H1 (cell line): ENCODE measurements around the gene C9orf43. TPM values are rescaled to one million over a fixed set of nuclear protein-coding genes. Genes with fewer than 3 reads are reported as not detected.

Experiments used
- CTCF ChIA-PET: fragments of 300-600 bp; sonication (Branson Sonifier 250); formaldehyde crosslinking; loops from one replicate; lab custom pipeline; 2021; ENCODE audit not compliant: partially characterized antibody; lab: Charles Lee
- POLR2A ChIA-PET: fragments of 300-600 bp; sonication (Branson Sonifier 250); formaldehyde crosslinking; loops from one replicate; lab custom pipeline; 2021; ENCODE audit warnings: inconsistent platforms; ENCODE audit not compliant: partially characterized antibody; lab: Charles Lee
- DNase-seq, 2 experiments: peaks; one replicate each; pipeline versions ENCODE4 v3.0.0 to v3.0.0-alpha.2; 2010 to 2022; ENCODE audit warnings: low spot score in 2 of 2, low read depth in 1 of 2, mixed read lengths in 1 of 2
- FAIRE-seq: peaks from 2 replicates; lab custom pipeline; 2011; peaks lifted over from hg19 to GRCh38; lab: Jason Lieb, UNC
- H2AFZ ChIP-seq: 2 replicates; pipeline ENCODE4 v1.8.1; 2012; ENCODE audit warnings: low read length, inconsistent platforms
- H2AK5ac ChIP-seq: 2 replicates; pipeline ENCODE4 v1.6.1; 2013; ENCODE audit warnings: low read depth, low read length
- H2BK120ac ChIP-seq: replicated peaks from 2 replicates; pipeline ENCODE3; 2013; ENCODE audit warnings: low read depth, low read length, inconsistent platforms
- H2BK12ac ChIP-seq: 2 replicates; pipeline ENCODE4 v1.6.1; 2013; ENCODE audit warnings: low read depth, low read length
- H2BK15ac ChIP-seq: 2 replicates; pipeline ENCODE4 v1.6.1; 2013; ENCODE audit warnings: low read length
- H2BK20ac ChIP-seq: 2 replicates; pipeline ENCODE4 v1.6.1; 2013; ENCODE audit warnings: low read length
- H2BK5ac ChIP-seq: 2 replicates; pipeline ENCODE4 v1.6.1; 2013; ENCODE audit warnings: low read depth, low read length
- H3K14ac ChIP-seq: 2 replicates; pipeline ENCODE4 v1.6.1; 2013; ENCODE audit warnings: inconsistent platforms; ENCODE audit not compliant: insufficient read length
- H3K18ac ChIP-seq: 2 replicates; pipeline ENCODE4 v1.6.1; 2013; ENCODE audit warnings: low read length; ENCODE audit errors: extremely low read depth
- H3K23ac ChIP-seq: 2 replicates; pipeline ENCODE4 v1.6.1; 2013; ENCODE audit warnings: inconsistent platforms; ENCODE audit not compliant: insufficient read length
- H3K23me2 ChIP-seq: 2 replicates; pipeline ENCODE4 v1.6.1; 2013; ENCODE audit warnings: low read depth, low read length
- H3K27ac ChIP-seq: 2 replicates; pipeline ENCODE4 v1.6.1; 2011; ENCODE audit warnings: low read depth, low read length, inconsistent platforms
- H3K27me3 ChIP-seq, 4 experiments: replicated peaks in 1 of 4; 1 replicate in 1 of 4; 2 replicates in 3 of 4; pipeline versions ENCODE4 v1.6.1 to v1.8.1; 2011 to 2013; ENCODE audit warnings: low read length in 3 of 4, mild to moderate bottlenecking in 3 of 4, inconsistent platforms in 2 of 4, mixed read lengths in 2 of 4, moderate library complexity in 1 of 4; ENCODE audit not compliant: control insufficient read depth in 3 of 4, insufficient read depth in 3 of 4; ENCODE audit errors: extremely low read depth in 1 of 4
- H3K36me3 ChIP-seq, 4 experiments: 2 replicates each; pipeline versions ENCODE4 v1.6.1 to v1.8.1; 2011 to 2013; ENCODE audit warnings: mild to moderate bottlenecking in 4 of 4, low read length in 3 of 4, moderate library complexity in 2 of 4, control low read depth in 1 of 4, inconsistent platforms in 1 of 4; ENCODE audit not compliant: insufficient read depth in 4 of 4, control insufficient read depth in 2 of 4
- H3K4ac ChIP-seq: replicated peaks from 2 replicates; pipeline ENCODE3; 2013; ENCODE audit warnings: low read length, low read depth, mixed read lengths, inconsistent platforms; ENCODE audit not compliant: insufficient read length
- H3K4me1 ChIP-seq, 4 experiments: replicated peaks in 1 of 4; 1 replicate in 1 of 4; 2 replicates in 3 of 4; pipeline versions ENCODE4 v1.6.1 to v1.8.1; 2011 to 2013; ENCODE audit warnings: low read length in 3 of 4, inconsistent platforms in 2 of 4, mixed read lengths in 1 of 4; ENCODE audit not compliant: insufficient read depth in 4 of 4, control insufficient read depth in 3 of 4
- H3K4me2 ChIP-seq, 2 experiments: 2 replicates each; pipeline versions ENCODE4 v1.6.1 to v1.8.1; 2011 to 2013; ENCODE audit warnings: low read depth in 2 of 2, low read length in 2 of 2, control low read depth in 1 of 2, inconsistent platforms in 1 of 2, mild to moderate bottlenecking in 1 of 2; ENCODE audit not compliant: insufficient read depth in 1 of 2
- H3K4me3 ChIP-seq, 4 experiments: fragments of 200-600, 300-600 bp in 1 of 4; sonication (generic), shearing (Covaris generic), sonication (Bioruptor Twin) in 1 of 4; 2 replicates each; pipeline versions ENCODE4 v1.5.1 to v1.8.1; 2011 to 2016; ENCODE audit warnings: low read length in 4 of 4, low read depth in 3 of 4, control low read depth in 2 of 4, inconsistent platforms in 2 of 4, mild to moderate bottlenecking in 2 of 4, mixed read lengths in 1 of 4, moderate library complexity in 1 of 4; ENCODE audit not compliant: insufficient read depth in 2 of 4; ENCODE audit errors: extremely low read depth in 1 of 4
- H3K56ac ChIP-seq: replicated peaks from 2 replicates; pipeline ENCODE3; 2013; ENCODE audit warnings: low read depth, mild to moderate bottlenecking, mixed read lengths, low read length, inconsistent platforms; ENCODE audit not compliant: insufficient read length
- H3K79me1 ChIP-seq: 2 replicates; pipeline ENCODE4 v1.6.1; 2013; ENCODE audit warnings: low read depth, low read length, control low read depth
- H3K79me2 ChIP-seq, 2 experiments: 2 replicates each; pipeline versions ENCODE4 v1.6.1 to v1.8.1; 2012 to 2013; ENCODE audit warnings: low read length in 2 of 2, mild to moderate bottlenecking in 2 of 2, inconsistent platforms in 1 of 2; ENCODE audit not compliant: insufficient read depth in 2 of 2, control insufficient read depth in 1 of 2
- H3K9ac ChIP-seq, 4 experiments: replicated peaks in 1 of 4; 1 replicate in 1 of 4; 2 replicates in 3 of 4; pipeline versions ENCODE4 v1.6.1 to v1.8.1; 2011 to 2013; ENCODE audit warnings: low read depth in 3 of 4, low read length in 3 of 4, control low read depth in 2 of 4, mild to moderate bottlenecking in 2 of 4, moderate library complexity in 2 of 4, inconsistent platforms in 1 of 4; ENCODE audit errors: extremely low read depth in 1 of 4
- H3K9me3 ChIP-seq, 2 experiments: 2 replicates each; pipeline versions ENCODE4 v1.6.1 to v1.8.1; 2012 to 2013; ENCODE audit warnings: mild to moderate bottlenecking in 2 of 2, moderate library complexity in 2 of 2, control low read depth in 1 of 2, inconsistent platforms in 1 of 2, low read depth in 1 of 2, low read length in 1 of 2, mixed read lengths in 1 of 2; ENCODE audit not compliant: insufficient read depth in 2 of 2
- H4K20me1 ChIP-seq, 2 experiments: replicated peaks in 1 of 2; 2 replicates each; pipeline versions ENCODE3 to v1.8.1; 2011 to 2013; ENCODE audit warnings: inconsistent platforms in 2 of 2, low read length in 2 of 2, mild to moderate bottlenecking in 1 of 2; ENCODE audit not compliant: insufficient read depth in 2 of 2, control insufficient read depth in 1 of 2
- H4K5ac ChIP-seq: 2 replicates; pipeline ENCODE4 v1.6.1; 2013; ENCODE audit warnings: low read length, low read depth, mixed read lengths, inconsistent platforms; ENCODE audit not compliant: insufficient read length
- H4K8ac ChIP-seq: 2 replicates; pipeline ENCODE4 v1.8.0; 2013; ENCODE audit warnings: mild to moderate bottlenecking, moderate library complexity, low read length, inconsistent platforms; ENCODE audit not compliant: insufficient read depth; ENCODE audit errors: extremely low read depth
- H4K91ac ChIP-seq: replicated peaks from 2 replicates; pipeline ENCODE3; 2013; ENCODE audit warnings: low read length, mixed read lengths, inconsistent platforms; ENCODE audit not compliant: insufficient read length
- ASH2L ChIP-seq: fragments of 200-600, 300-600 bp; sonication (generic); IDR thresholded peaks from one replicate; pipeline ENCODE4 v1.7.1; 2017; ENCODE audit warnings: low read length
- EGR1 ChIP-seq: IDR thresholded peaks from 2 replicates; pipeline ENCODE4 v1.6.1; 2011; ENCODE audit warnings: low read depth, low read length, borderline replicate concordance
- MAFK ChIP-seq: IDR thresholded peaks from 2 replicates; pipeline ENCODE4 v1.6.1; 2012; ENCODE audit warnings: low read depth, mild to moderate bottlenecking, improper control_type of control experiment, low read length
- SUZ12 ChIP-seq: fragments of 200-600 bp; sonication (generic); IDR thresholded peaks from 2 replicates; pipeline ENCODE4 v1.6.1; 2012; ENCODE audit warnings: mild to moderate bottlenecking, inconsistent platforms, low read length, moderate library complexity, mixed read lengths
- WGBS, 2 experiments: shearing (Covaris generic) in 1 of 2; methylation state at CpG; one replicate each; pipeline versions ENCODE4 v1.1.6 to v1.1.7; 2013 to 2015; ENCODE audit warnings: low lambda C conversion rate in 2 of 2, mixed read lengths in 2 of 2, inconsistent platforms in 1 of 2, low coverage in 1 of 2, missing lambda C conversion rate in 1 of 2; ENCODE audit not compliant: insufficient replicate concordance in 2 of 2, insufficient coverage in 1 of 2, insufficient read length in 1 of 2; ENCODE audit errors: extremely low coverage in 1 of 2, missing lambda C conversion rate in 1 of 2; 5-methylcytosine and 5-hydroxymethylcytosine counted together
- polyA plus RNA-seq, 7 experiments: library from polyadenylated mRNA; depleted of rRNA in 3 of 7; stranded (reverse) in 5 of 7; unstranded in 2 of 7; fragments of >200 nt in 5 of 7; fragments of 200-250 nt in 2 of 7; gene quantifications; 1 replicate in 5 of 7; 2 replicates in 1 of 7; 4 replicates in 1 of 7; pipeline versions ENCODE4 v1.2.1 to v1.2.3, GENCODE V29; 2011 to 2013; ENCODE audit warnings: missing spikeins in 2 of 7, mixed read lengths in 2 of 7
- total RNA-seq: library from RNA; stranded (reverse); fragmentation: NEBNext Ultra II Directional; extraction: Animal tissue kit (Norgen Biotek cat#: 25700); gene quantifications from 2 replicates; pipeline ENCODE4 v1.2.1, GENCODE V29; 2021
- TF ChIP-seq, protein P1 (sequence below): IDR thresholded peaks from 2 replicates; pipeline ENCODE4 v1.6.1; 2012; ENCODE audit warnings: inconsistent platforms

The C9orf43 gene
- total and polyA plus RNA-seq, 2 of the 8 experiments (the other 6 are each of a cell fraction or from before 2014, with no cell fraction given): 0.35 to 0.52 TPM

DNA sequence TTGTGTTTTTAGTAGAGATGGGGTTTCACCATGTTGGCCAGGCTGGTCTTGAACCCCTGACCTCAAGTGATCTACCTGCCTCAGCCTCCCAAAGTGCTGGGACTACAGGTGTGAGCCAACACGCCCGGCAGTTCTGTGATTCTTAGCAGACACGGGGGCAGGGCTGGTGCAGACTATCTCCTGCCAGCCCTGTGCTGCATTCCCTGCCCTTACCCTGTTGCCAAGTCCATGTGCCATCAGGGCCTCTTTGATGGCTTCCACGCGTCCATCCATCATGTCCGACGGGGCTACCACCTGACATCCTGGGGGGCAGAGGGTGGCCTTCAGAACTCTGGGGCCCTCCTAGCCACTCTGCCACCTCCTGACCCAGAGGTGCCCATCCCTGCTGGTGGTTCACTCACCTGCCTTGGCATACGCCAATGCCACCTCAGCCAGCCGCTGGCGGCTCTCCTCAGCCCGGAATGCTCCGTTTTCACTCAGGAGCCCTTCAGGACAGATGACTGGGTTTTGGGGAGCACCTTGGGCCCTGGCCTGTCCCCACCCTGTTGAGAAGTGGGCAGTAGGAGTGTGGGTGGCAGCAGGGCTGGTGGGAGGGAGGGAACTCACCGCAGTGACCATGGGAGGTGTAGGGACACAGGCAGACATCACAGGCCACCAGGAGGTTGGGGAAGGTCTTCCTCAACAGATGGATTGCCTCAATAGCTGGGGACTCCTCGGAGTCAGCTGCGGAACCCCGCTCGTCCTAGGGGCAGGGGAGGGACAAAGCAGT is 20.2 kb upstream of the C9orf43 start:
- no peak overlapping the region for H3K9ac ChIP-seq
- no peak overlapping the region for H3K4me3 ChIP-seq
- WGBS, 2 experiments: 91% methylated on average over 17 of the region's 17 CpGs; no CpG with 5 or more reads in 1 of the 2 experiments
- H2BK5ac ChIP-seq: no peak overlapping the region
- peaks cover 0 to 2% of the 10 kb centered on the region in 2 experiments for H4K20me1 ChIP-seq
- no peak overlapping the region for H4K91ac ChIP-seq
- H3K79me1 ChIP-seq: no peaks in the 10 kb centered on the region
- DNase-seq (no peak), FAIRE-seq (no peak)
- H3K9me3 ChIP-seq: no peaks in the 10 kb centered on the region
- H2BK20ac ChIP-seq: no peak overlapping the region
- no peak overlapping the region for H2AFZ ChIP-seq
- POLR2A ChIA-PET: interaction anchor here (1.2 kb wide), 1 partner anchor 10 kb away, joined by 3 read pairs; no protein-coding TSS in a partner anchor
- H3K36me3 ChIP-seq: peaks cover 0 to 12% (median 5%) of the 10 kb centered on the region in 4 experiments; a peak in 5 of 8 replicates
- H2AK5ac ChIP-seq: no peak overlapping the region
- H3K14ac ChIP-seq: no peak overlapping the region
- no peak overlapping the region for H3K27ac ChIP-seq
- H3K23ac ChIP-seq: no peak overlapping the region
- no peaks in the 10 kb centered on the region for H3K23me2 ChIP-seq
- no peak overlapping the region for H3K18ac ChIP-seq
- no peaks in the 10 kb centered on the region for H3K4me1 ChIP-seq
- no peak overlapping the region for H2BK120ac ChIP-seq
- TF ChIP-seq MAFK (no peak), SUZ12 (no peak), EGR1 (no peak), ASH2L (no peak)
- TF ChIP-seq, protein P1, sequence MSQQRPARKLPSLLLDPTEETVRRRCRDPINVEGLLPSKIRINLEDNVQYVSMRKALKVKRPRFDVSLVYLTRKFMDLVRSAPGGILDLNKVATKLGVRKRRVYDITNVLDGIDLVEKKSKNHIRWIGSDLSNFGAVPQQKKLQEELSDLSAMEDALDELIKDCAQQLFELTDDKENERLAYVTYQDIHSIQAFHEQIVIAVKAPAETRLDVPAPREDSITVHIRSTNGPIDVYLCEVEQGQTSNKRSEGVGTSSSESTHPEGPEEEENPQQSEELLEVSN: no peak
- CTCF ChIA-PET: interaction anchor here (0.5 to 1.9 kb wide), 4 partner anchors 23 to 82 kb away, joined by 3 to 5 read pairs (median 3); no protein-coding TSS in a partner anchor
- H3K4ac ChIP-seq: no peak overlapping the region
- H3K4me2 ChIP-seq: no peak overlapping the region
- H3K79me2 ChIP-seq: no peaks in the 10 kb centered on the region
- H4K5ac ChIP-seq: no peak overlapping the region
- H3K56ac ChIP-seq: no peak overlapping the region
- H3K27me3 ChIP-seq: no peaks in the 10 kb centered on the region
- H4K8ac ChIP-seq: no peak overlapping the region
- H2BK15ac ChIP-seq: no peak overlapping the region
- no peak overlapping the region for H2BK12ac ChIP-seq
